NCI-H1048 (cell line): ENCODE measurements around the gene ACTR5.

Experiments
- DNase-seq: peaks from one replicate; lab custom pipeline; 2025; lab: John Stamatoyannopoulos, UW

The ACTR5 gene

DNA sequence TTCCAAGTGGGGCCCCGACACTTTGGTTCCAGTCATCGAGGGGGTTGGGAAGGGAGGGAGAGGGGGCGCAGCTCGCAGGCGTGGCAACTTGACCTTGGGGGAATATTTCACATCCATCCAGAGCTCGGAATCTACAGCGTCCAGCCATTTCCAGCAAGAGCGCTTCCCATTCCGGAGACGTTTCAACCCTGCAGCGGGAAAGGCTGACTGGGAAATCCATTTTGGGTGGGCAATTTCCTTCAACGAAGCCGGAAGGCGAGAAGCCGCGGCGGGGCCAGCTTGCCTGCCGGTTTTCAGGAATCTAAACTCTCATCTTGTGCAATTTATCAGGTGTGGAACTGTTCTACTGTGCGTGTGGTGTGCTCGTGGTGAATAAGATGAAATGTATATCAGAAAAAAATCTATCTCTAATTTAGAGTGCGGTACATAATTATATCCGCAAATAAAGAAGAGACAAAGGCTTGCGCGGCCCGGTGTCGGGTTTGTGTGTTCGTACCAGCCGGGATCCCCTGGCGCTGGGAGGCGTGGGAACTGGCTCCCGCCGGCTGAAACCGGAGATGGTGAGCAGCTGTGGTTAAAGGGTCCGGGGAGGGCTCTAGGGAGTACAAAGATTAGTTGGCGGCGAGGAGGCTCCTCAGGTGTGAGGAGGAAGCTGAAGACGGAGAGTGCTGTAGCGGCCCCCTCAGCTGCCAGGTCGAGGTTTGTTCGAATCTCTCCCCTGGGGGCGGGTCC, 19.2 kb upstream of the ACTR5 start:
- DNase-seq: no peak

DNA sequence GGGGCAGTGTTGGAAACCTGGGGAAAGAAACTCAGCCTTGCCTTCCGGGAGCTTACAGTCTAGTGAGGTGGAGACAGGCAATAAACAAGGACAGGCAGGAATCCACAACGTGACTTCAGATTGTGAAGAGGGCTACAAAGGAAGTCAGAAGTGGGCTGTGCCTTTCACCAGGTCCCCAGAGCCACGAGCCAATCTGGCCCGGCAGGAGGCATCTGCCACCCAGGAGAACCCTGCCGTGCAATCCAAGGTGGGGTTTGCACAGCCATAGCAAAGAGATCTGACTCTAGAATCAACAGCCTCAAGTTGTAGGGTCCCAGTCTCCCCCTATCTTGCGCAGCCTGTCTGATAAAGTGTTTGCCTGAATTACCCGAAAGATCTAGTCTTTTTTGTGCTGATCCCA, 18.5 kb upstream of the ACTR5 start:
- DNase-seq: no peak

DNA sequence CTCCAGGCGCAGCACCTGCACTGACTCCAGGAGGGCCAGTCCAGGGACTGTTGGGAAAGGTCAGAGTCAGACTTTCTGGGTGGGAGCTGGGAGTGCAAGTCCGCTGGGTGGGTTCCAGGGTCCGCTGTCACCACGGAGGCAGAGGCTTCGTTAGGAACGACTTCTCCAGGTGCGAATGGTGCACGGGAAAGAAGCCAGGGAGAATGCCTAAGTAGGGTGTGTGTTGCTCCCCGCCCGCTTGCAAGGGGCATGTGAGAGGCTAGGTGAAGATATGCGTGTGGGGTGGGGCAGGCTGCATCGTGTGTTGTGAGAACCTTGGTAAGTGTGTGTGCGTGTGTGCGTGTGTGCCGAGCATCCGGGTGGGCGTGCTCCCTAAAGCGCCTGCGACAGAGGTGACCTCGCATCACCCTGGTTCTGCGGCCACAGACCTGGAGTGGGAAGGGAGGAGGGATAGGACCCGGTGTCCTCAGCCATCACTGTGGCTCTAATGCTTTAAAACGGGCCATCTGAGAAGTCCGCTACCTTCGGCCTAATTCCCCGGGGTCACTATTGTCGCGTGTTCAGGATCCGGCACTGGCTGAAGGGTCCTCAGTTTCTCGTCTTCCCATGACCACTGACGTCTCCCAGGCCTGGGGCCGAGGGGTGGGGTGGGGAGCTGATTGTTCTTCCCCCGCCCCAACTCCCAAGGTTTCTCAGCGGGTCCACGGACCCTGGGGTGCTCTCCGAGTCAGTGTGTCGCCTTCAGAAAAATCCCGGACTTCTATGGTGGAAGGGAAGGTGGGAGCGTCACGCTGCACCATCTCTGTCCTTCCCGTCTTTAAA, 17.9 kb upstream of the ACTR5 start:
- DNase-seq: no peak

DNA sequence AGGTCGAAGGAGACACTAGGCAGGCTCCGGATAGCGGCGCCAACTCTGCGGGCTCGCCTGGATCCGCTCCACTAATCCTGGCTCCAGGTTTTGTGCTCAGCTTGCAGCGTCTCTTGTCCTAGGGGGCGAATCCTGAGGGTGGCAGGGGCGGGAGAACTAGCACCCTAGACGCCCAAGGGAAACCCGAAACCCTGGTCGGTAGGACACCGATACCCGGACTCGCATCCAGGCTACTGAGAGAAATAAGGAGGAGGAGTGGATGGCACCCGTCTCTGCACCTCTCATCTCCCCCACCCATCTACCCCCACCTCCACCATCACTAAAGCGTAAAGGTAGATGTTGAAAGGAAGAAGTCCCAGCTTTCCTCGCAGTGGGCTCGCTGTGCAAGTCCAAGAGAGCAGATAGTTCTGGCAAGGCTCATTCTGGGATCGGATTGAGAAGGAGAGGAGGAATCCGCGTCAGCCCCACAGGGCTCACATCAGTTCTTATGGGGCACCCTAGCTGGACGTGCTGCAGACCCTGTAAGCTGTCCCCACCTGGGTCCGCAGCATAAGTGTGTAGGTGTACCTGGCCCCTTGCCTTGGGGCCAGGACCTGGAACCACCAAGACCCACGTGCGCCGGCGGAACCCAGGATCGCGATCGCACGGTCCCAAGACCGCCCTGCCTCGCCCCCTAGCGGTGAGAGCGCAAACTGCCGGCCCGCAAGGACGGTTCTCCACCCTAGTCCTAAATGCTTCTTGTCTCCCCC, 17.1 kb upstream of the ACTR5 start:
- DNase-seq: peak; percentile 19

DNA sequence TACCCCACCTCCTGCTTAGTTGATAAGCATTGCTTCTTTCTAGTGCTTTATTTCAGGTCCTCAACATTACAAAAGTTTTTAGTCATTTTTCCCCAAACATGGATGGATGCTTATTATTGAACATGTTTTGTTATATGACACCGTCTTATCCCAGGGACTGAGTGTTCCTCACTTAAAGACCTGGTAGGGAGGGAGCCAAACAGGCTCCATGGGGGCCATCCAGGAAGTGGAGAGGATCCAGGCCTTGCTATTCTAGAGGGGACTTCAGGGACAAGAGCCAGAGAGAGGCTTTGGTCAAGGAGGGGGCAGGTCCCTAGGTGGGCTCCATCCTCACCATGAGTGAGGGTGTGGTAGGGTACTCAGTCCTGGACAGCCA, 16.5 kb upstream of the ACTR5 start:
- no peak for DNase-seq

DNA sequence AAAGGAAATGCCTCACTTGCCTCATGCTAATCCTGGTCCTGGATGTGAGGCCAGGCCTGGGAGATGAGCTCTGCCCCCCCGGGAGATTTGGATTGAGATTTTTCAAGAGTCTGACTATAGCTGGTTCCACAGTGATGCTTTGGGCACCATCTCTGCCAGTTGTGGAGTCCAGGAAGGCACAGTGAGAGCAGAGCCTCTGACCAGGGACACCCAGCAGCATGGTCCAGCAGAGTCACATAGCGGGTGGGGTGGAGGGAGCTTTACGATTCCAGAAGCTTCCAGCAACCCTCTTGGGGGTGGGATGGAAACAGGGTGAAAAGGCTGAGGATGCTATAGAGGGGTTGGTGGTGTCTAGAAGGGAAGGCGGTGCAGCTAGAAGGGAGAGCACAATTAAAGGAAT, 15.3 kb upstream of the ACTR5 start:
- DNase-seq: no peak

DNA sequence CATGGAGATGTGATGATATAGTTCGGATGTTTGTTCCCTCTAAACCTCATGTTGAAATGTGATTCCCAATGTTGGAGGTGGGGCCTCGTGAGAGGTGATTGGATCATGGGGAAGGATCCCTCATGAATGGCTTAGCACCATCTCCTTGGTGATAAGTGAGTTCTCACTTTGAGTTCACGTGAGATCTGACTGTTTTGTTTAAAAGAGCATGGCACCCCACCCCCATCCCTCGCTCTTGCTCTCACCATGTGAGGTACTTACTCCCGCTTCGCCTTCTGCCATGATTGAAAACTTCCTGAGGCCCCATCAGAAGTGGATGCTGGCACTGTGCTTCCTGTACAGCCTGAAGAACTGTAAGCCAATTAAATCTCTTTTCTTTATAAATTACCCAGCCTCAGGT, 13.1 kb upstream of the ACTR5 start:
- no peak for DNase-seq

DNA sequence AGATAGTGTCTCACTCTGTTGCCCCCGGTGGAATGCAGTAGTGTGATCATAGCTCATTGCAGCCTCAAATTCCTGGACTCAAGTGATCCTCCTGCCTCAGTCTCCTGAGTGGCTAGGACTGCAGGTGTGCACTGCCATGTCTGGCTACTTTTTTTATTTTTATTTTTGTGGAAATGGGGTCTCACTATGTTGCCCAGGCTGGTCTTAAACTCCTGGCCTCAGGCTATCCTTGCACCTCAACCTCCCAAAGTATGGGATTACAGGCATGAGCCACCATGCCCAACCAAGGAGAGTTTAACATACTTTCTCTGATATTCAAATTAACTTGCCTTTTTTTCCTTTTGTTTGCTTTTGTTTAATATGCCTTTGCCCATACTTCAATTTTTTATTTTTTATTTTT, 10.4 kb upstream of the ACTR5 start:
- no peak for DNase-seq

DNA sequence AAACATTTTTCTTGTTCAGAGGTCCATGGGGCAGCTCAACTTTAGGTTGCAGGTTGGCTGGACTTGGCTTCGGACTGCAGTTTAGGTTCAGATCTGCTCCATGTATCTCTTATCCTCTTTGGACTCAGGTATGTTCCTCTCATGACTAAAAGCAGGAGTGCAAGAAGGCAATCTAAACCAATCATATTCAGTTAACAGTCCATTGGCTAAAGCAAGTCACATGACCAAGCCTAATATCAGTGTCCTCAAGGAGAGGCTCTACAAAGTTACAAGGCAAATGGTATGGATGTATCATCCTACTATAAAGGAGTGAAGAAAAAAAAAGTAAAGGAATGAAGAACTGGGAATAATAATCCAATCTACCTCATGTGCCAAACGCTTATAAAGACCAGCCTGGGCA, 2.5 kb upstream of the ACTR5 start:
- no peak for DNase-seq

DNA sequence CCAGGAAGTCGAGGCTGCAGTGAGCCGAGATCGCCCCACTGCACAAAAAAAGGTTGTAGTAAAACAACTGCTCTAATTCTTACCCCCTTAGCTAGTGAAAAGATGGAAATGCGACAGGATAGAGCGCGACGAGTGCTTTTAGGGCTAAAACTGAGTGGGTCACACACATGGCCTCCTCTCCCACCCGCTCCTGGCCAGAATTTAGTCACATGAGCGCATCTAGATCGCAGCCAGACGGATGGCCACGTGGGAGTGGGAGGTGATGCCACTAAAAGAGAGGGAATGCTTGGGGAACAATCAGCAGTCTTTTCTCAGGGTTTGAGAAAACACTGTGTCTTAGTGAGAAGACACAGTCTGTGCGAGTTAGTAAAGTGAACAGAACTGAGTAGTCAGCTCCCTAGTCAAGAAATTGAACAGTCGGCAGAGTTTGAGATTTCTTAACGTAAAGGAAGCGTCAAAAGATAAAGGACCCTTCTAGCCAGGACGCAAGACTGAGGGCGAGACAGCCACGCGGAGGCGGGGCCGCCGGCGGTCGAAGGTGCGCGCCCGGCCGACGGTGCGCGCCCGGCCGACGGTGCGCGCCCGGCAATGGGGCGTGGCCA, 664 bp upstream of the ACTR5 start:
- no peak for DNase-seq

DNA sequence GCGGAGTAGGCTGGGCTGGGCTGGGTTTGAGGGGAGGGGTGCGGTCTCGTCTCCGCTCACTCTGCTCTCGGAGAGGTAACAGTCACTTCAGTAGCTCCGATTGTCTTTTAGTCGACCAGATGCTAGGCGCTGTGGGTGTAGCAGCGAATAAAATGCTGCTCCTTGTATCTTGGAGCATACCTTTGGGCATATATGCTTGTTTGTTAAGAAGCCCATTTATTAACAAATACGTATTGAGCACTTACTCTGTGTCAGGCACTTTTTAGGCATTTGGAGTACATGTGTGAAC, 545 bp downstream of the ACTR5 start:
- no peak for DNase-seq

DNA sequence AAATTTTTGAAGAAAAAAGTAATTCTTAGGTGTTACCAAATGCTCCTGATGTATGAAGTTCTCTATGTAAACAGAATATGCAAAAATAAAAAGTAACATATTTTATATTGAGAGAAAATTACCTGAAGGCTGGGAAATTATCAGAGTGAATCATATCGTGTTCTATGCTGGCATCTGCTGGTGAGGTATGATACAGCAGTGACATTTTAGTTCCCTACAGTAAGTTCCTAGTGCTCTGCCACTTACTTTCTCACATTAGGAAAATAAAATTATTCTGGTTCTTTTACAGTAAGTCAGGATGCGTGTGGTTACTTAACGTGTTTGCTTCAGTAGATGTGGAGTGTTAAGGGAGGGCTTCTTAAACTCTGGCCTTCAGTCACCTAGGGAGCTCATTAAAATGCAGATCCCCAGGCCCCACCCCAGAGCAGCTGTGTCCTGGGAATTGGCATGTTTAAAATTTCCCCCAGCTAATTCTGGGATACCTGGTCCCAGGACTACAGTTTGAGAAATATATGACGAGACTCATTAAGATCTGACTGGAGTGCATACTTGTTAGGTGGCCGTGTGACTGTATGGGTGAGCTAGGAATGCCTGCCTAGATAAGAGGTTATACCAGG, 3.2 kb downstream of the ACTR5 start:
- no peak for DNase-seq

DNA sequence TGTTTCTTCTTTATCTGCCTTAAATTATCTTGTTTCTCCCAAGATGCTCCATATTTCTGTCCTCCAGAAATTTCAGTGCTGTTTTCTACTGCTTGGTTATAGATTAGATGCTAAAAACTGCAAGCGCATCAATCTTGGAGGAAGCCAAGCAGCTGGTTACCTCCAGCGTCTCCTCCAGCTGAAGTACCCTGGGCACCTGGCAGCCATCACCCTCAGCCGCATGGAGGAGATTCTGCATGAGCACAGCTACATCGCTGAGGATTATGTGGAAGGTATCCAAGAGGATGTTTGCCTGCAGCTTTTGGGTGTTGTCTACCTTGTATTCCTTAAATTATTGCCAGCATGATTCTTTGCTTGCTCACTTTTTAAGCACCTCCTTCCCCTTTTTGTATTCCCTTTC, 3.8 kb downstream of the ACTR5 start:
- DNase-seq: no peak

DNA sequence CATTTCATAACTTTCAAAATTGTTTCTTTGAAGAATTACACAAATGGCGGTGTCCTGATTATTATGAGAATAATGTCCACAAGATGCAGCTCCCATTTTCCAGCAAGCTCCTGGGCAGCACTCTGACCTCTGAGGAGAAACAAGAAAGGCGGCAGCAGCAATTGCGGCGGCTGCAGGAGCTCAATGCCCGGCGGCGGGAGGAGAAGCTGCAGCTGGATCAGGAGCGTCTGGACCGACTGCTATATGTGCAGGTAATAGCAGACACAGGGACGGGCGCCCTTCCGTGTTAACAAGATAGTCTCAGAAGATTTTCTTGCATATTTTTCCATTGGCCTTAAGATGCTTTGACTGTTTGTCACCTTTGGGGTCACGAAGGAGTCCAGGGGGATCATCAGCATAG, 6.7 kb downstream of the ACTR5 start:
- DNase-seq: no peak

DNA sequence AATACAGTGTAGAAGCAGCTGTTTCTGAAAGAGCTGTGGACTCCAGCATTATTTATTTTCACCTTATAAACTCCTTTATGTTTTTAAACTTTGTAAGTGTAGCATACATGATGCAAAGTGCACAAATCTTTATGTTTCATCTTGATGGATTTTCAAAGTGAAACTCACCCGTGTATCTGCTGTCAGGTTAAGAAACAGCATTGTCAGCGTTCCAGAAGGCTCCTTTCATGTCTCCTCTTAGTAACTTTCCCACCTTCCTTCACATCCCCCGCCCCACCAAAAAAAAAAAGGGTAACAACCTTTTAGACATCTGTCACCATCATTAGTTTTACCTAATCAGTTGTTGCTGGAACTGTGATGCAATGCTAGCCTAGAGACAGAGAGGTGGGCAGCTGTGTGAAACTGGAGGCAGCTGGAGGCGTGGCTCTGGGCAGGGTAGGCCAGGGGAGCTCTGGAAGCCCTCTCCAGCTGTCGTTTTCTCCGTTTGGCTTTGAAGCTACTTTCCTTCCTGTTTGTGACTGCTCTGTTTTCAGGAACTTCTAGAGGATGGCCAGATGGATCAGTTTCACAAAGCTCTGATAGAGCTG, 7.2 kb downstream of the ACTR5 start:
- no peak for DNase-seq

DNA sequence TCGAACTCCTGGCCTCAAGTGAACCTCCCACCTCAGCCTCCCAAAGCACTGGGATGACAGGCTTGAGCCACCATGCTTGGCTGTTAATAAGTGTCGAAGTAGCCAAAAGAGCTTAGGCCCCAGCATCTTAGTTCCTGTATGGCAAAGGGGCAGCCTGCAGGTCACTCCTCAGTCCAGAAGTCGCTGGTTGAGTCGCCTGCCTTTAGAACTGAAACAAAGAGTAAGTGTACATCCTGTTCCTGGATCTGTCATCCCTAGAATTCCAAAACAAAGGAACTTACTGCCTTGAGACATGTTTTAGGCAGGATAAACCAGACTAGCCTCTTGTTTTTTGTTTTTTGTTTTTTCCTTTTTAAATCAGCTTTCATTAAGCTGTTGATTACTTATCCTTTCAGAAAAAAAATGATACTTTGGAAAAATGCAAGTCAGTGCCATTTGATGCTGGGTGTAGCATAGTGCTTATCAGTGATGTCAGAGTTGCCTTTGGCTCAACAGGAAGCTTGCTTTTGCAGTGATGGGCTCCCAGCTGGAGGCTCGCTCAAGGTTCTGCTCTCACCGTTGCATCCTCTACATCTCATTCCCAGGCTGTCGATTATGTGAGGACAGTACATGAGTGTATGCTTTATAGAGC, 9.0 kb downstream of the ACTR5 start:
- DNase-seq: no peak

DNA sequence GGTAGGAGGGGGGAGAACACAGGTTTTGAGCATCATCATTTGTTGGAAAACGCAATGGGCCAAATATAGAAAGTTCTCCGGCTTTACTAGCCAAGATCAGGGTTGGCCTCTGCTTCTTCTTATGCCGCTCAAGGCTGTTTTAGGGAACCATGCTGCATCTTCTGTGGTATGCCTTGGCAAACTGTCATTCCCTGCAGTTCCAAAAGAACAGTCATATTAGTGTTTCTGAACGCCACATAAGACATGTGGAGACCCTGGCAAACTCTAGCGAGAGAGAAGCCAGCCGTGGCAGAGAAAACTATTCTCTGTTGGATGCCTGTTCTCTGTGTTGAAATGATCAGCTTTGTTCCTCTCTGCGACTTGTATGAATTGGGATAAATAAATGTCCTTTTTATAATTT, 10.8 kb downstream of the ACTR5 start:
- DNase-seq: no peak

DNA sequence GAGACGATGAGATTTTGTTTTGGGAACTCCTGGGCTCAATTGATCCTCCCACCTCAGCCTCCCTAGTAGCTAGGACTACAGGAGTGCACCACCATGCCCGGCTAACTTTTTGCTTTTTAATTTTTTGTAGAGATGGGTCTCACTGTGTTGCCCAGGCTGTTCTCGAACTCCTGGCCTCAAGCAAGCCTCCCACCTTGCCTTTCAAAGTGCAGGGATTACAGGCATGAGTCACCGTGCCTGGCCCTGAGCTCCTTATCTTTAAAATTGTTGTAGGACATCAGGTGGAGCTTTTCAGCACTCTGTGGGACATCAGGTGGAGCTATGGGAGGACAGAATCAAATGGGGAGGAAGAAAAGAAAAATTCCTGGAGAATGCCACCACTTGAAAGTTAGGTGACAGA, 12.7 kb downstream of the ACTR5 start:
- no peak for DNase-seq

DNA sequence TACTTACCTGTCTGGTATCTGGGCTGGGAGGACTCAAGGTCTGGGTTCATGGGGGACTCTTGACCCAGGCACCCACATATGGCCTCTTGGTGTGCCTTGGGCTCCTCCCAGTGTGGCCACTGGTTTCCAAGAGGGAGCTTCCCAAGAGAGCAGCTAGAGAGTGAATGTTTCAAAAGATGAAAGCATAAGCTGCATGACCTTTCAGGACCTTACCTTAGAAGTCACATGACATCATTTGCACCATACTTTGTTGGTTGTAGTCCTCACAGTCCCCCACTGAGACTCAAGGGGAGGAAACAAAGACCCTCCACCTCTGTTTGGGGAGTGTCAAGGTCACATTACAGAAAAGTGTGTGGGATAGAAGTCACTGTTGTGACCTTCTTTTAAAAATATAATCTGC, 13.9 kb downstream of the ACTR5 start:
- DNase-seq: no peak

DNA sequence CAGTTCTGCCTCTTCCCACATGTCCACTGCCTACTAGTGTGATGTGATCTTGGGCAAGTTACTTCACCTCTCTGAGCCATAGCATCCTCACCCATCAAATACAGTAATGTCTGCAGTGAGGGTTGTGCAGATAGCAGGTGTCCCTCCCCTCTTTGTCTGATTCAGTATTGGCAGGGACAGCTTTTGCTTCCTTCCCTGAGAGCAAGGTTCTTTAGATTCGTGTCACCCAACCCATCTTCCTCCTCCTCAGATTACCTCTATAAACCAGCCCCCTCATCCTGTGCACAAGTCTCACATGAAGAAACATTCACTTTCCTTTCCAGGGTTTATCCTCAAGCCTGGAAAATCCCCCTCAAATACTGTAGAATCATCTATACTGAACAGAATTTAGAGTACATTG, 15.4 kb downstream of the ACTR5 start:
- no peak for DNase-seq

DNA sequence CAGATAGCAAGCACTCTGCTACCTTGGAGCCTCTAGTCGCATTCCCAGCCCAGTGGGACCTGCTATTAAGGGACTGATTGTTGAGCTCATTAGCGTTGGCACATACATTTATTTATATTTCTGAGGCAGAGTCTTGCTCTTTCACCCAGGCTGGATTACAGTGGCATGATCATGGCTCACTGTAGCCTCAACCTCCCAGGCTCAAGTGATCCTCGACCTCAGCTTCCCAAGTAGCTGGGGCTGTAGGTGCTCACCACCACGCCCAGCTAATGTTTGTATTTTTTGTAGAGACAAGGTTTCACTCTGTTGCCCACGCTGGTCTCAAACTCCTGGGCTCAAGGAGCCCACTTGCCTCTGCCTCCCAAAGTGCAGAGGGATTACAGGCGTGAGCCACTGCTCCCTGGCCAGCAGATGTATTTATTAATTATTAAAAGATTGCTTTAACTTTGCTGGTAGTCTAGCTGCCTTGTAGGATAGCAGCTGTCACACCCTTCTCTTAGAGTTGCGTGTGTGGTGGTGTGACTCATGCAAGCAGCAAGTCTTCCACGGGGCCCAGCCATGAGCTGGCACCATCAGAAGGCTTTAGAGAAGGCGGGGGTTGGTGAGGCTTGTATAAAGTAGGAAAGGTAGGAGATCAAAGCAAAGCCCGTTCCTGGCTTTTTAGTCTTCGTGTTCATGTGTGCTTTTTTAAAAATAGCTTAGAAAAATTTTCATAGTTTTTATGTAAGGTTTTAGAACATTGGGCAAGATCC, 16.5 kb downstream of the ACTR5 start:
- no peak for DNase-seq
